Heart right ventricle (tissue), 16 donors: ENCODE results near the gene SRGAP3. TPM values are rescaled to one million over a fixed set of nuclear protein-coding genes. Genes with fewer than 3 reads are reported as not detected.

Source experiments
- ATAC-seq, 8 donors: fragments of 200-7000 bp; cut with Tn5 transposase; one replicate each; pipeline ENCODE4 v1.9.1; 2020; ENCODE audit warnings: mild to moderate bottlenecking in 8 of 8, moderate library complexity in 8 of 8, moderate number of reproducible peaks in 1 of 8
- DNase-seq, 2 donors: peaks; one replicate each; pipeline ENCODE4 v3.0.0-alpha.2; 2020
- H3K27ac ChIP-seq, 10 donors: fragments of 200-600 bp; sonication (generic) in 2 of 10; one replicate each; pipeline versions ENCODE4 v1.5.0 to v1.8.0; 2020 to 2022; ENCODE audit warnings: mild to moderate bottlenecking in 3 of 10
- H3K27me3 ChIP-seq, 7 donors: fragments of 200-600 bp; one replicate each; pipeline ENCODE4 v1.8.0; 2021 to 2022; ENCODE audit warnings: mild to moderate bottlenecking in 2 of 7
- H3K36me3 ChIP-seq, 9 donors: fragments of 200-600 bp; sonication (generic) in 1 of 9; one replicate each; pipeline versions ENCODE4 v1.5.0 to v1.8.0; 2020 to 2022; ENCODE audit warnings: mild to moderate bottlenecking in 2 of 9
- H3K4me1 ChIP-seq, 9 donors: fragments of 200-600 bp; sonication (generic) in 1 of 9; one replicate each; pipeline versions ENCODE4 v1.5.0 to v1.8.0; 2020 to 2022; ENCODE audit warnings: mild to moderate bottlenecking in 4 of 9
- H3K4me3 ChIP-seq, 10 donors: fragments of 200-600 bp; sonication (generic) in 2 of 10; one replicate each; pipeline versions ENCODE4 v1.5.0 to v1.8.0; 2020 to 2022; ENCODE audit warnings: mild to moderate bottlenecking in 7 of 10, moderate library complexity in 2 of 10
- H3K9me3 ChIP-seq, 11 donors: fragments of 200-600 bp in 10 of 11; sonication (generic) in 2 of 11; one replicate each; pipeline versions ENCODE4 v1.5.0 to v1.8.0; 2013 to 2022; ENCODE audit warnings: mild to moderate bottlenecking in 2 of 11, control low read depth in 1 of 11, moderate library complexity in 1 of 11
- WGBS, 2 donors: extraction: QIAGEN DNeasy Blood & Tissue Kit; methylation state at CpG; one replicate each; pipeline ENCODE4 v1.1.7; 2013; ENCODE audit warnings: inconsistent platforms in 1 of 2; 5-methylcytosine and 5-hydroxymethylcytosine counted together
- intact Hi-C, 10 donors: fragments of 100-400 bp; cut with DNase I; formaldehyde crosslinking; loops; one replicate each; pipeline versions ENCODE4 v1.11.1 to v1.14.2; 2022
- polyA plus RNA-seq, 2 donors: library from polyadenylated mRNA; stranded (reverse); fragments of 200-250 nt; gene quantifications; one replicate each; pipeline ENCODE4 v1.2.3, GENCODE V29; 2013
- total RNA-seq, 10 donors: library from RNA; stranded (reverse); fragmentation: NEBNext Ultra II Directional in 3 of 10; extraction: Animal tissue kit (Norgen Biotek cat#: 25700) in 3 of 10; gene quantifications; one replicate each; pipeline versions ENCODE4 v1.2.1 to v1.2.4, GENCODE V29; 2021 to 2023
- TF ChIP-seq, protein P1 (sequence below), 9 donors: fragments of 200-600 bp; sonication (generic) in 2 of 9; IDR thresholded peaks; one replicate each; pipeline versions ENCODE4 v1.5.0 to v1.8.0; 2021 to 2022; ENCODE audit warnings: antibody characterized with exemption in 9 of 9, mild to moderate bottlenecking in 5 of 9, moderate library complexity in 1 of 9
- donor health status: Arrhythmogenic right ventricular cardiomyopathy.
- donor health status: ischemic (EF 13 %, LVEDD 7.1; RV severe dilation, severe dysfunction).
- donor health status: healthy with polysubstance abuse.
- donor health status: DM: no; HTN: yes; CAD: no.
- donor health status: DM: no; HTN: no; CAD: no.
- donor health status: ischemic (EF 25% LVEDD 6.9; RV normal size, moderate dysfunction).
- donor health status: ischemic (EF 25% LVEDD 5.7; RV mildly dilated, moderate dysfunction).
- donor health status: healthy.
- donor health status: DM: yes; HTN: yes; CAD: no.
- donor health status: Ischemic cardiomyopathy.
- donor health status: ischemic (EF 35%, LVEDD 5.7; RV mildly dilated, moderate dysfunction).
- donor health status: nonischemic (EF 11% LVEDD 7.7; RV severe dilation, severe dysfunction).
- donor health status: DM: yes; HTN: yes; CAD: no.
- donor health status: PGD.
- donor health status: ischemic (EF 29% LVEDD 5.4; RV normal size, mild dysfunction).
- donor health status: nonischemic (EF 23%, LVEDD 6.1; RV moderate dilation, normal function).

The SRGAP3 gene
- total and polyA plus RNA-seq, 12 donors, result 0.67 to 16.1 (median 10.6) TPM

DNA sequence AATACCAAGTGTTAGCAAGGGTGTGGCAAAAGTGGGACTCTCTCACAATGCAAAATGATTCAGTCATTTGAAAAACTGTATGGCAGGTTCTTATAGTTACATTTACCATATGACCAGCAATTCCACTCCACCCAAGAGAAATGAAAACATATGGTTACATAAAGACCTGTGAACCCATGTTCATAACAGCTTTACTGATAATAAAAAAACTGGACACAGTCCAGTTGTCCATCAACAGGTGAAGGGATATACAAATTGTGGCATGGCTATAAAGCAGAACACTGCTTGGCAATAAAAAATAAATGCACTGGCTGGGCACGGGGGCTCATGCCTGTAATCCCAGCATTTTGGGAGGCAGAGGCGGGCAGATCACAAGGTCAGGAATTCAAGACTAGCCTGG, 316.9 kb downstream of the SRGAP3 start:
- WGBS, 2 donors, result 51 to 81% methylated on average over 2 of the region's 2 CpGs
- H3K4me3 ChIP-seq, result no peak overlapping the region
- intact Hi-C loops, result no loop called here
- ATAC-seq (no peak), DNase-seq (no peak)
- H3K27me3 ChIP-seq, result no peaks in the 10 kb centered on the region
- H3K36me3 ChIP-seq, result peaks cover 0 to 29% (median 0%) of the 10 kb centered on the region in 9 donors
- peaks cover 0 to 15% (median under 1%) of the 10 kb centered on the region in 9 donors for H3K4me1 ChIP-seq
- no peak overlapping the region for H3K27ac ChIP-seq
- TF ChIP-seq, protein P1, sequence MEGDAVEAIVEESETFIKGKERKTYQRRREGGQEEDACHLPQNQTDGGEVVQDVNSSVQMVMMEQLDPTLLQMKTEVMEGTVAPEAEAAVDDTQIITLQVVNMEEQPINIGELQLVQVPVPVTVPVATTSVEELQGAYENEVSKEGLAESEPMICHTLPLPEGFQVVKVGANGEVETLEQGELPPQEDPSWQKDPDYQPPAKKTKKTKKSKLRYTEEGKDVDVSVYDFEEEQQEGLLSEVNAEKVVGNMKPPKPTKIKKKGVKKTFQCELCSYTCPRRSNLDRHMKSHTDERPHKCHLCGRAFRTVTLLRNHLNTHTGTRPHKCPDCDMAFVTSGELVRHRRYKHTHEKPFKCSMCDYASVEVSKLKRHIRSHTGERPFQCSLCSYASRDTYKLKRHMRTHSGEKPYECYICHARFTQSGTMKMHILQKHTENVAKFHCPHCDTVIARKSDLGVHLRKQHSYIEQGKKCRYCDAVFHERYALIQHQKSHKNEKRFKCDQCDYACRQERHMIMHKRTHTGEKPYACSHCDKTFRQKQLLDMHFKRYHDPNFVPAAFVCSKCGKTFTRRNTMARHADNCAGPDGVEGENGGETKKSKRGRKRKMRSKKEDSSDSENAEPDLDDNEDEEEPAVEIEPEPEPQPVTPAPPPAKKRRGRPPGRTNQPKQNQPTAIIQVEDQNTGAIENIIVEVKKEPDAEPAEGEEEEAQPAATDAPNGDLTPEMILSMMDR (IDR thresholded peaks at IDR 0.05), result no peak
- H3K9me3 ChIP-seq, result no peaks in the 10 kb centered on the region

- no peaks in the 10 kb centered on the region for H3K27me3 ChIP-seq
- ATAC-seq (no peak), DNase-seq (no peak)
- H3K4me3 ChIP-seq, result no peak overlapping the region
- H3K36me3 ChIP-seq, result peaks cover 0 to 24% (median 0%) of the 10 kb centered on the region in 9 donors
- TF ChIP-seq, protein P1 (IDR thresholded peaks at IDR 0.05), result no peak
- H3K9me3 ChIP-seq, result no peaks in the 10 kb centered on the region
- intact Hi-C loops, result no loop called here
- H3K27ac ChIP-seq, result no peak overlapping the region
- H3K4me1 ChIP-seq, result peaks cover 0 to 3% (median 0%) of the 10 kb centered on the region in 9 donors
- 75 to 89% methylated on average over 3 of the region's 3 CpGs for WGBS, 2 donors
Measured at GRCh38 chr3:8931342-8931741, 318.1 kb downstream of the SRGAP3 start.

Other genes with a start within 250 kb of the SRGAP3 start
- gene THUMPD3, start 113.4 kb upstream of the SRGAP3 start, total RNA-seq, result 10 to 100 TPM; 40.3 to 72.1 (median 52.5) TPM
- 10 to 100 TPM; 40.7 to 57.4 TPM for gene THUMPD3, start 113.4 kb upstream of the SRGAP3 start, polyA plus RNA-seq
- 10 to 100 TPM; 45.0 to 64.7 (median 57.5) TPM for gene SETD5, start 148.0 kb upstream of the SRGAP3 start, total RNA-seq
- 10 to 100 TPM; 10.8 to 42.7 TPM for gene SETD5, start 148.0 kb upstream of the SRGAP3 start, polyA plus RNA-seq